Jurkat, Clone E6-1 (cell line): ENCODE data around the gene OR13C8. TPM values are rescaled to one million over a fixed set of nuclear protein-coding genes. Genes with fewer than 3 reads are reported as not detected.
"Not testable (repeated sequence)": the region's sequence is repeated elsewhere in the genome, so short reads cannot be mapped to it uniquely, and the experiment has no call there.

Experiments used
- DNase-seq: peaks from one replicate; pipeline ENCODE4 v3.0.0-alpha.2; 2011; ENCODE audit warnings: low read depth, low spot score
- H3K4me3 ChIP-seq: 2 replicates; pipeline ENCODE4 v1.5.1; 2011; ENCODE audit warnings: mild to moderate bottlenecking, low read length, control low read depth, moderate library complexity
- polyA plus RNA-seq: library from polyadenylated mRNA; unstranded; fragments of >200 nt; gene quantifications from one replicate; pipeline ENCODE4 v1.2.1, GENCODE V29; 2012; ENCODE audit warnings: missing spikeins; ENCODE audit not compliant: insufficient read length, insufficient read depth

The OR13C8 gene
- not detected for polyA plus RNA-seq

- no peak within 1 kb of the TSS for H3K4me3 ChIP-seq
- no peak for DNase-seq
Observed at GRCh38 chr9:104568868-104569267, at the start of gene OR13C8. TSS of gene OR13C8 (plus strand) at chr9:104569168. CDS start at chr9:104569168, 0 bp downstream.

- not testable (repeated sequence) for H3K4me3 ChIP-seq, DNase-seq
Observed at GRCh38 chr9:104520241-104520640, 48.7 kb upstream of the OR13C8 start.

- no peak within 1 kb of the TSS for H3K4me3 ChIP-seq
- no peak for DNase-seq
Observed at GRCh38 chr9:104527109-104527508, 41.9 kb upstream of the OR13C8 start, which contains the start of gene OR13C4. TSS of gene OR13C4 (minus strand) at chr9:104527209. CDS start at chr9:104527209, 0 bp downstream.

- DNase-seq = no peak
- no peak within 1 kb of the TSS for H3K4me3 ChIP-seq
Observed at GRCh38 chr9:104536756-104537155, 32.2 kb upstream of the OR13C8 start, which contains the start of gene OR13C3. TSS of gene OR13C3 (minus strand) at chr9:104536856. CDS start at chr9:104536723, 133 bp downstream.

GRCh38 chr9:104539275-104539674 lies 29.7 kb upstream of the OR13C8 start:
- no peak overlapping the region for H3K4me3 ChIP-seq
- DNase-seq = no peak

- H3K4me3 ChIP-seq = no peak overlapping the region
- DNase-seq = no peak
Observed at GRCh38 chr9:104544644-104545043, 24.3 kb upstream of the OR13C8 start.

GRCh38 chr9:104553261-104553660 lies 15.7 kb upstream of the OR13C8 start:
- no peak for DNase-seq
- no peak overlapping the region for H3K4me3 ChIP-seq

- no peak for DNase-seq
Observed at GRCh38 chr9:104555521-104555920, 13.4 kb upstream of the OR13C8 start.

GRCh38 chr9:104556830-104557634 lies 11.9 kb upstream of the OR13C8 start:
- no peak overlapping the region for H3K4me3 ChIP-seq
- peak; percentile 4 for DNase-seq

More at GRCh38 chr9:104555521-104555920, 13.4 kb upstream of the OR13C8 start:
- no peak overlapping the region for H3K4me3 ChIP-seq

- H3K4me3 ChIP-seq = no peak overlapping the region
- DNase-seq = no peak
Observed at GRCh38 chr9:104564358-104564757, 4.6 kb upstream of the OR13C8 start.

GRCh38 chr9:104572612-104573011 lies 3.6 kb downstream of the OR13C8 start:
- DNase-seq = no peak
- H3K4me3 ChIP-seq = no peak overlapping the region

GRCh38 chr9:104575456-104575855 lies 6.5 kb downstream of the OR13C8 start:
- no peak overlapping the region for H3K4me3 ChIP-seq
- no peak for DNase-seq

GRCh38 chr9:104577263-104577662 lies 8.3 kb downstream of the OR13C8 start:
- no peak for DNase-seq
- no peak overlapping the region for H3K4me3 ChIP-seq

- no peak overlapping the region for H3K4me3 ChIP-seq
- DNase-seq = no peak
Observed at GRCh38 chr9:104580562-104580961, 11.6 kb downstream of the OR13C8 start.

- no peak overlapping the region for H3K4me3 ChIP-seq
- no peak for DNase-seq
Observed at GRCh38 chr9:104586496-104587180, 17.7 kb downstream of the OR13C8 start.

- DNase-seq = no peak
- no peak overlapping the region for H3K4me3 ChIP-seq
Observed at GRCh38 chr9:104589626-104590025, 20.7 kb downstream of the OR13C8 start.

GRCh38 chr9:104598749-104599148 lies 29.8 kb downstream of the OR13C8 start:
- H3K4me3 ChIP-seq, DNase-seq: not testable (repeated sequence)

GRCh38 chr9:104599313-104599712 lies 30.3 kb downstream of the OR13C8 start, which contains the start of gene OR13C5:
TSS of gene OR13C5 (minus strand) at chr9:104599413. CDS start at chr9:104599413, 0 bp downstream.
- not testable (repeated sequence) for DNase-seq, H3K4me3 ChIP-seq

- H3K4me3 ChIP-seq = no peak overlapping the region
- no peak for DNase-seq
Observed at GRCh38 chr9:104604801-104605200, 35.8 kb downstream of the OR13C8 start.

- DNase-seq, H3K4me3 ChIP-seq: not testable (repeated sequence)
Observed at GRCh38 chr9:104605527-104605926, 36.6 kb downstream of the OR13C8 start, which contains the start of gene OR13C2. TSS of gene OR13C2 (minus strand) at chr9:104605627. CDS start at chr9:104605627, 0 bp downstream.
